NOMO-1 treated with DMSO at 0.1 percent for 48 hours (cell line): ENCODE data around the gene SYNE1.
"Not testable (repeated sequence)": the region's sequence is repeated elsewhere in the genome, so short reads cannot be mapped to it uniquely, and the experiment has no call there.

Source experiments
- DNase-seq: peaks from one replicate; lab custom pipeline; 2025; ENCODE audit not compliant: unreplicated experiment; lab: John Stamatoyannopoulos, UW

Gene SYNE1

DNA sequence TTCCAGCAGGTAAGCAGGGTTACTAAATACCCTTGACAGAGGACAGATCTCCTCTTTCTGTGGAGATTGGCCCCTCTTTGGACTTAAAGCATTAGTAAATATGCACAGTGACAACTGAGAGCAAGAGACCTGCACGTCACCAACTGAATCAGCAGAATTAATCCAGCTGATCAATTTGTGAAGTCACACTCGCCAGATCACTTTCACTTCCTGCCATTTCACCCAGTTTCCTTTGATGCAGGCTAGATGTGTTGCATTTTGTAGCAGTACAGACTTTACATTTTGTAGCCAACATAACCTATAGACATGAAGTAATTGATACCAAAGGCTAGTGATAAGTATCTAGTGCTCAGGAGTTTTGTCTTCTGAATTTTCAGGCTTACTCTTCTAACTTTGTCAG lies 11.9 kb downstream of the SYNE1 start:
- peak; percentile 55 for DNase-seq

DNA sequence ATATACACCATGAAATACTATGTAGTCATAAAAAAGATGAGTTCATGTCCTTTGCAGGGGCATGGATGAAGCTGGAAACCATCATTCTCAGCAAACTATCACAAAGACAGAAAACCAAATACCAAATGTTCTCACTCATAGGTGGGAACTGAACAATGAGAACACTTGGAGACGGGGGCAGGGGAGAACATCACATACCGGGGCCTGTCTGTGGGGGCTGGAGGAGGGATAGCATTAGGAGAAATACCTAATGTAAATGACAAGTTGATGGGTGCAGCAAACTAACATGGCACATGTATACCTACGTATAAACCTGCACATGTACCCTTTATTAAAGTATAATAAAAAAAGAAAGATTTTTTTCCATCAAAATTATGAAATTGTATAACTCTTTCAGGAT lies 22.4 kb downstream of the SYNE1 start:
- not testable (repeated sequence) for DNase-seq

DNA sequence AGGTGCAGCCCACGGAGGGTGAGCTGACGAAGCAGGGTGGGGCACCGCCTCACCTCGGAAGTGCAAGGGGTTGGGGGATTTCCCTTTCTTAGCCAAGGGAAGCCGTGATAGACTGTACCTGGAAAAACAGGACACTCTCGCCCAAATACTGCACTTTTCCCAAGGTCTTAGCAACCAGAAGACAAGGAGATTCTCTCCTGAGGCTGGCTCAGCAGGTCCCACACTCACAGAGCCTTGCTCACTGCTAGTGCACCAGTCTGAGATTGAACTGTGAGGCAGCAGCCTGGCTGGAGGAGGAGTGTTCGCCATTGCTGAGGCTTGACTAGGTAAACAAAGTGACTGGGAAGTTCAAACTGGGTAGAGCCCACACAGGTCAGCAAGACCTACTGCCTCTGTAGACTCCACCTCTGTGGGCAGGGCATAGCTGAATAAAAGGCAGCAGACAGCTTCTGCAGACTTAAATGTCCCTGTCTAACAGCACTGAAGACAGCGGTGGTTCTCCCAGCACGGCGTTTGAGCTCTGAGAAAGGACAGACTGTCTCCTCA lies 28.0 kb downstream of the SYNE1 start:
- no peak for DNase-seq

GRCh38 chr6:152605941-152606340 lies 31.2 kb downstream of the SYNE1 start:
- no peak for DNase-seq

DNA sequence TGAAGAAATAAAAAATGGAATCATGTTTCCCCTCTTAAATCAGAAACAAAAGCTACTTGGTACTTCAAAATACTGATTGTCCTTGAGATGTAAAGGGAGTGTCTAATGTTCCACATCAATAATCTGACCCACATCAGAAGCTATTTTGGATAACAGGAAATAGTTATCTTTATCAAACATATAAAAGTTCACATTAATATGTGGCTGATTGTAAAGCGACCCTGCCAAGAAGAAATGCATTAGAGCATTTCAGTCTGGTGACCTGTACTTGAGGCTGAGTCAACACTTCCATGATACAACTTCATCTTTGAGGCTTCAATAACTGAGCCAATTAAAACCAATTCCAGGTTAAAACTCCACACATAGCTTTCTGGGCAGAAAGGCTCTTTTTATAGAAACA lies 31.8 kb downstream of the SYNE1 start:
- DNase-seq: no peak

- DNase-seq: no peak
Measured at GRCh38 chr6:152603911-152604310, 33.3 kb downstream of the SYNE1 start.

DNA sequence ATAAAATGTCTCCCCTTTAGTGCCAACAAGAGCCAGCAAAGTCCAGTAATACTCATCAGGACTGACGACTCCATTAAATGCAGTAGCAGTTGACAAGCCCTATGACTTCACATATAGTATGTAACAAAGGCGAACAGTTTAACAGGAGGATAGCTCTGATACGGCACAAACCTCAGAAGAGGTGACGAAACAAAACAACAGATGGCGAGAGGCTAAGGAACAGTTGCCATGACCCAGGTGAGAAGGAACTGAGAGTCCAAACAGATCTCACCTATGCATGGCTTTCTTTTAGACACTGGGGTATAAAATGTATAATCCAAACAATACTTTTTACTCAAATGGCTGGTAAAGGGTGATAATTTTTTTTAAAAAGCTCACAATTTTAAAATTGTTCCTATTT lies 37.1 kb downstream of the SYNE1 start:
- DNase-seq: no peak

DNA sequence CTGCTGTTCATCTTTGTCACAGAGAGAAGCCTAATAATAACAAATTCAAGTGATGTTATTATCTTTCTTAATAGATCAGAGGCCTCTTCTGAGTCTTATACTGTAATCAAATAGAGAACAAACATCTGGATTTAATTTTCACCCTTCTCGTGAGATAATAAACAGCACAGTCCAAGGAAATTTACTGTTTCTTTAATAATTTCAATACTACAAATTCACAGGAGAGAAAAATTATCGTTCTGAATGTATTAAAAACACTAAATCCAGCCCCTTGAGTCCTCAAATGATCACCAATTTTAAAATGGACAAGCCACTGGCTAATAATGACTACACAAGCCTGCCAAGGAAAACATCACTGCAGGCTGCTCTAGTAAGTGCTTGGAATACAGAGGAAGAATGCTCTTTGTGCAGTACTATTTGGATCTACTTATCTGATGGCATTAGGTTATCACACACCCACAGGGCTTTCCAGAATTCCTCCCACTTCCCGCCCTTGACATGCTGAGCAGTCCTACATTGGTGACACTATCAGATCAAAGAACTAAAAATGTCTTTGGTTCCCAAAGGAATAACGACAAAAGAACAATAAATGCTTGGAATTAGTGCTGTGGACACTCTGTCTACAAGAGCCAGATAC lies 38.1 kb downstream of the SYNE1 start:
- DNase-seq: no peak

GRCh38 chr6:152598421-152598820 lies 38.7 kb downstream of the SYNE1 start:
- no peak for DNase-seq

DNA sequence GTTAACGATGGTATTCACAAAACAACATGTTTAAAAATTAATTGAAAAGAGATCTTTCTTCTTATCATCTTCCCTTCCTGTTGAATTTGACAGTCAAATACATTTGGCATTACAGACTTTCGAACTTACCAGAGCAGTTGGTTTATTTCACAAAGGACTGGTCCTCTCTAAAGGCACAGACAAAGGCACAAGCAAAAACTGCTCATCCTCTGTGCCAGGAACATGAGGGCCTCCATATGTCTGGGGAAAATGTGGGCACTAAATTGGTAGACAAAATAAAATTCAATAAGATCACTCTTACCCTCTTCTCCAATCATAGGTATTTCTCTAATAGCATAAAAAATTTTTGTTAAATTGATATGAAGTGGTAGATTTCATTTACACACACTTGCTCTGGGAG lies 40.4 kb downstream of the SYNE1 start:
- DNase-seq: no peak

DNA sequence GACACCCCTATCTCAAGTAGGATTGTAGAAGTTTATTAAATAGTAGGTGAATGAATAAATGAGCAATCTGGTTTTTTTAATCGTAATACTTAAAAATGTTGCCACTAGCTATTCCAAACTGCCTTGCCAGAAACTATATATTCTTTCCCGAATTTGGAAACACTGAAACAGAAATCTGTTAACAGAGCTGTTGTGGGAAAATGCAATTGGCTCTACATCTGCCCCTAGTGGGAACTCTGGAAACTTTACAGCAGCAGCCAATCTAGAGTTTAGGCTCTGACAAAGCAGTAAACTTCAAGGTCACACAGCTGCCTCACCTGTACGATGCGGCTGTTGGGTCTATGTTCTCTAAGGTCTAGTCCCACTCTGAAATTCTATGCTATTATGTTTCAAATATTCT lies 41.7 kb downstream of the SYNE1 start:
- no peak for DNase-seq

GRCh38 chr6:152594701-152595100 lies 42.5 kb downstream of the SYNE1 start:
- DNase-seq: no peak

- no peak for DNase-seq
Measured at GRCh38 chr6:152588456-152588855, 48.7 kb downstream of the SYNE1 start.

- DNase-seq: peak; percentile 97
Measured at GRCh38 chr6:152587473-152587872, 49.7 kb downstream of the SYNE1 start.

DNA sequence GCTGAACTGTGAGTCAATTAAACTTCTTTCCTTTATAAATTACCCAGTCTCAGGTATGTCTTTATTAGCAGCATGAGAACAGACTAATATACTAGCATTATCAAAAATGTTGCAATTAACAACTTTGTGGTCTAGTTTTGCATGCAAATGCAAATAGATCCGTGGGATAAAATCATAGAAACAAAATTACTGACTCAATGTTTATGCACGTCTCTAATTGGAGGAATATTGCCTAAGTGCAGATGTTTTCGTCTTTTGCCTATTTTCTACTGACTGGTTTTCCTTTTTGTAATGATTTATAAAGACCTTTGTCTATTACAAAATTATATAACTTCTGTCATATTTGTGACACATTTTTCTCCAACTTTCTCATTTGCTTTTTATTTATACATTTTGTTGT lies 51.9 kb downstream of the SYNE1 start:
- no peak for DNase-seq

GRCh38 chr6:152583888-152584287 lies 53.3 kb downstream of the SYNE1 start:
- DNase-seq: no peak

DNA sequence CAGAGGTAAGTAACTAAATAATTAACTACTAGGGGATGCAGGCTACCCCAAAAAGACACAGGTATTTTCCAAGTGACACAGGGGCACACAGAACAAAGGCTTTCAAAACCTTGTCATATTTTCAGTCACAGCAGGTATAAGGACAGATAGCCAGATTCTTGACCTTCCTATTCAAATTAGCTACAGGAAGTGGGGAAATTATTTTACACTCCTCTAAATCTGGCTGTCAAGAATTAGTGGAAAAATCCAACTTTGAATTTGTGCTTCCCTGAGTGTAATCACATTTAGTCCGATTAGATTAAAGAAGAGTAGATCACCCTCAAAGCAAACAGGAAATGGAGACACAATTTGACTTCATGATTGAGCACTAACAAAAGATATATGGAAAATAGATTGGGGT lies 60.6 kb downstream of the SYNE1 start:
- no peak for DNase-seq

- peak; percentile 85 for DNase-seq
Measured at GRCh38 chr6:152575621-152576150, 61.5 kb downstream of the SYNE1 start.

DNA sequence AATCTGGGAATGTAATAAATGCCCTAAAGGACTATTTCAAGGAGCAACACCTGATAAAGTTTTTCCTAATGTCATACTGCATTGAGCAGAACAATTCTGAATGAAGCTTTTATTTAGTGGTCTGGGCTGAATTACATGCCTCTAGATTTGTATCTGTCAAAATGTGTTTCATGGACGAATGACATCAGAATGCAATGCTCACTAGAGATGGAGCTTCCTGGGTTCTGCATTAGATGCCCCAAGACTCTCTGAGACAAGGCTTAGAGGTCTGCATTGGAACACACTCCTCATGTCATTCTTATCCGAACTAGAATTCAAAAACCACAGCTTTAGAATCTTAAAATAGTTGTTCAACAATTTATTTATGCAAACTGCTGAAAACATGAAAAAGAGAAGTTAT lies 62.0 kb downstream of the SYNE1 start:
- no peak for DNase-seq

DNA sequence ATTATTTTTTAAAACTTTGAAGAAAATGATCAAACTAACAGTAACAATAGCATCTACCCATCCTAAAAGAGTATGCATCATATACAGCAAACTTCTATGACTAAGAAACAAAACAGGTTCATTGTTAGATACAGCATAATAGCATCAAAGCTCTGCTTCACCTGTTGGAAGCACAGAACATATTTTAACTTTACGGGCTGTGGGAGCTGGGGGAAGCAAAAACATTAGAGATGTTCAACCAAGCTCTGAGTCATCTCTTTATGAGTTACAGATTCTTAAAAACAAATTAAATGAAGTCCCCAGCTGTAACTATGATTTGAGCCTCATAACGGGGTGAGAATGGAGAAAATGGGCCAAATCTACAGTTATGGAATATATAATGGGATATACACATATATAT lies 63.4 kb downstream of the SYNE1 start:
- no peak for DNase-seq

GRCh38 chr6:152572338-152573088 lies 64.6 kb downstream of the SYNE1 start:
- no peak for DNase-seq

DNA sequence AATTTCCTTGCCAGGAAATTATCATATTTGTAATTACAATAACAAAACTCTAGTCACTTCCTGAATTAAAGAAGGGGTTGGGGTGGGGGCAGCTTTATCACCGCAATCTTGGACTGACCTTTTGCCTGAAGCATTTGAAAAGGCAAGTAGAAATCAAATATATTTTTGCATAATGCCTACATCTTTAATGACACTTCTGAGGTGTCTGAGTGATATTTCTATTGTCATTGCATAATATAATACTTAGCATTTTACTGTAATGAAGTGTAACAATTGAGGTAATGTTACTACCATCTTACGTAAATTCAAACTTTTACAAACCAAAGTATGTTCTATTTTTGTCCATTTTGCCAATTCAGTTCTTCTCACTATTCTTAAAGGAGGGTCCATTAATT lies 65.2 kb downstream of the SYNE1 start:
- no peak for DNase-seq
